Activated CD8-positive, alpha-beta T cell treated with anti-CD3 and anti-CD28 coated beads for 36 hours (primary cell): ENCODE data around the gene SCARB2. TPM values are rescaled to one million over a fixed set of nuclear protein-coding genes. Genes with fewer than 3 reads are reported as not detected.

Source experiments
- ATAC-seq: fragments of 200-7000 bp; cut with Tn5 transposase; one replicate; pipeline ENCODE4 v1.10.0; 2021; ENCODE audit warnings: mild to moderate bottlenecking, moderate library complexity
- CTCF ChIA-PET: fragments of 350-600 bp; sonication (Branson Sonifier 250); formaldehyde crosslinking; loops from one replicate; lab custom pipeline; 2021; ENCODE audit warnings: antibody characterized with exemption; lab: Charles Lee
- POLR2A ChIA-PET: fragments of 350-600 bp; sonication (Branson Sonifier 250); formaldehyde crosslinking; loops from one replicate; lab custom pipeline; 2021; ENCODE audit warnings: antibody characterized with exemption; lab: Charles Lee
- DNase-seq: peaks from one replicate; pipeline ENCODE4 v3.0.0-alpha.2; 2020
- H3K27ac Mint-ChIP-seq: one replicate; pipeline ENCODE4 v1.8.0; 2021; ENCODE audit warnings: mild to moderate bottlenecking, mixed read lengths
- H3K27me3 Mint-ChIP-seq: one replicate; pipeline ENCODE4 v1.8.0; 2021; ENCODE audit warnings: mixed read lengths
- H3K36me3 Mint-ChIP-seq: one replicate; pipeline ENCODE4 v1.8.0; 2021; ENCODE audit warnings: low read depth, mixed read lengths
- H3K4me1 Mint-ChIP-seq: one replicate; pipeline ENCODE4 v1.8.0; 2021; ENCODE audit warnings: low read depth, mixed read lengths
- H3K4me3 Mint-ChIP-seq: one replicate; pipeline ENCODE4 v1.8.0; 2021; ENCODE audit warnings: mild to moderate bottlenecking, moderate library complexity, mixed read lengths
- H3K9me3 Mint-ChIP-seq: one replicate; pipeline ENCODE4 v1.8.0; 2021; ENCODE audit warnings: mixed read lengths
- CTCF ChIP-seq: fragments of 200-600 bp; IDR thresholded peaks from one replicate; pipeline ENCODE4 v1.8.0; 2022; ENCODE audit warnings: antibody characterized with exemption, mild to moderate bottlenecking
- intact Hi-C: fragments of 100-400 bp; cut with micrococcal nuclease; formaldehyde crosslinking; loops from one replicate; pipeline ENCODE4 v1.10.0; 2022
- total RNA-seq, 2 experiments: library from RNA; stranded (reverse); gene quantifications; one replicate each; pipeline ENCODE4 v1.2.3, GENCODE V29; 2021

Gene SCARB2
- total RNA-seq, 2 experiments from 2014 or later = 2.6 to 3.1 TPM

DNA sequence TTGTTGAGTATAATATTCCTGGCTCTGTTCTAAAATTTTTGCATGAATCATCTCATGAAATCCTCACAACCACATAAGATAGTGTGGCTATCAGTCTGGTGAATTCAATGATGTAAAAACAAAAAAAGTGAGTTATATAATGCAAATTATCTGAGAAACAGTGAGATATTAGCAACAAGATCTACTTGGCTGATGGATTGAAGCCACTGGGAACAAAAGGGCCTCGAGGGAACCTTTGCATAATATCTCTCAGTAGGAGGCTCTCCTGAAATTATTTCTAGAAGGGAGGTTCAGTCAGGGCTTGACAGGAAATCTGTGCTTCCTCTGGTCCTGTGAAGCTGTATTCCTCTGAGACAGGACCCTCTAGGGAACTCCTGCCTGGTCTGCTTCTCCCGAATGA lies 35.3 kb downstream of the SCARB2 start:
- no peaks in the 10 kb centered on the region for H3K9me3 Mint-ChIP-seq
- no peak overlapping the region for H3K4me3 Mint-ChIP-seq
- no peak for TF ChIP-seq CTCF
- ATAC-seq (no peak), DNase-seq (no peak)
- no peak overlapping the region for H3K27ac Mint-ChIP-seq
- POLR2A ChIA-PET = interaction anchor here (1.0 kb wide), 1 partner anchor 10 kb away, joined by 3 read pairs; no protein-coding TSS in a partner anchor
- CTCF ChIA-PET = interaction anchor here (0.8 to 5.2 kb wide), 11 partner anchors 8 to 215 kb away, joined by 3 to 141 read pairs (median 8); partner anchors contain the start of gene STBD1
- no peaks in the 10 kb centered on the region for H3K27me3 Mint-ChIP-seq
- no peaks in the 10 kb centered on the region for H3K4me1 Mint-ChIP-seq
- H3K36me3 Mint-ChIP-seq = peaks cover 5% of the 10 kb centered on the region
- intact Hi-C loops = no loop called here

GRCh38 chr4:76177709-76178108 lies 35.9 kb downstream of the SCARB2 start:
- CTCF ChIA-PET = interaction anchor here (0.8 to 5.2 kb wide), 5 partner anchors 20 to 216 kb away, joined by 3 to 141 read pairs (median 3); no protein-coding TSS in a partner anchor
- no peak for TF ChIP-seq CTCF
- ATAC-seq (no peak), DNase-seq (no peak)
- Mint-ChIP-seq H3K4me3 (no peak overlapping the region), H3K9me3 (no peaks in the 10 kb centered on the region), H3K27ac (no peak overlapping the region), H3K27me3 (no peaks in the 10 kb centered on the region), H3K4me1 (no peaks in the 10 kb centered on the region), H3K36me3 (peaks cover 6% of the 10 kb centered on the region)
- intact Hi-C loops = no loop called here
- POLR2A ChIA-PET = no interaction called here

GRCh38 chr4:76175336-76175735 lies 38.3 kb downstream of the SCARB2 start:
- Mint-ChIP-seq H3K36me3 (peaks cover 6% of the 10 kb centered on the region), H3K4me3 (no peak overlapping the region), H3K9me3 (no peaks in the 10 kb centered on the region), H3K4me1 (no peaks in the 10 kb centered on the region), H3K27me3 (no peaks in the 10 kb centered on the region), H3K27ac (no peak overlapping the region)
- POLR2A ChIA-PET = no interaction called here
- no peak for TF ChIP-seq CTCF
- DNase-seq (no peak), ATAC-seq (no peak)
- intact Hi-C loops = no loop called here
- CTCF ChIA-PET = interaction anchor here (1.2 to 1.5 kb wide), 2 partner anchors 103 to 203 kb away, joined by 3 to 4 read pairs; no protein-coding TSS in a partner anchor

DNA sequence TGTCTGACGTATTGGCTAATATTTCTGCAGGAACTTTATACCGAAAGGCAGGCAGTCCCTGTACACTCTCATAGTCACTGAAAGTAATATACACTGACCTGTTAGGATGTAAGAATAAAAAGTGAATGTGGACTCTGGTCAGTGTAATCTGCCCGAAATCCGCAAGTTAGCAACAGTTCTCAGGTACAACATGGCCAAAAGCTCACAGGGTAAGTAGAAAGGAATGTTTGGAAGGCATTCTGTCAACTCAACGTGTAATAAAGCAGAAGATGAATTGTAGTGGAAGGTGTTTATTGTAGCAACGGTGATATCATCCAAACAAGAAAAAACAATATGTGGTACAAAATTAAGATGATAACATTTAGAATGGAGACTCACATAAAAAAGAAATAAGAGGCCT lies 39.4 kb downstream of the SCARB2 start:
- Mint-ChIP-seq H3K27ac (no peak overlapping the region), H3K4me1 (no peaks in the 10 kb centered on the region), H3K4me3 (no peak overlapping the region), H3K36me3 (peaks cover 6% of the 10 kb centered on the region), H3K27me3 (no peaks in the 10 kb centered on the region), H3K9me3 (no peaks in the 10 kb centered on the region)
- no peak for TF ChIP-seq CTCF
- CTCF ChIA-PET = interaction anchor here (0.8 to 1.0 kb wide), 2 partner anchors 25 to 63 kb away, joined by 3 read pairs; no protein-coding TSS in a partner anchor
- POLR2A ChIA-PET = no interaction called here
- ATAC-seq (no peak), DNase-seq (no peak)
- intact Hi-C loops = no loop called here

- CTCF ChIA-PET = interaction anchor here (4.1 kb wide), 1 partner anchor 12 kb away, joined by 34 read pairs; no protein-coding TSS in a partner anchor
- H3K27me3 Mint-ChIP-seq = no peaks in the 10 kb centered on the region
- no peak for DNase-seq
- intact Hi-C loops = no loop called here
- TF ChIP-seq CTCF = no peak
- H3K4me1 Mint-ChIP-seq = no peaks in the 10 kb centered on the region
- ATAC-seq = no peak
- H3K36me3 Mint-ChIP-seq = peaks cover 1% of the 10 kb centered on the region
- no peak overlapping the region for H3K4me3 Mint-ChIP-seq
- H3K9me3 Mint-ChIP-seq = no peaks in the 10 kb centered on the region
- no peak overlapping the region for H3K27ac Mint-ChIP-seq
- POLR2A ChIA-PET = interaction anchor here (0.6 kb wide), 1 partner anchor 79 kb away, joined by 3 read pairs; no protein-coding TSS in a partner anchor
Observed at GRCh38 chr4:76168688-76169087, 44.9 kb downstream of the SCARB2 start.
